OCI-M2 (cell line): ENCODE data around the gene RELN.

ENCODE experiments used
- DNase-seq: peaks from one replicate; lab custom pipeline; 2025; ENCODE audit not compliant: unreplicated experiment; lab: John Stamatoyannopoulos, UW

The RELN gene

DNA sequence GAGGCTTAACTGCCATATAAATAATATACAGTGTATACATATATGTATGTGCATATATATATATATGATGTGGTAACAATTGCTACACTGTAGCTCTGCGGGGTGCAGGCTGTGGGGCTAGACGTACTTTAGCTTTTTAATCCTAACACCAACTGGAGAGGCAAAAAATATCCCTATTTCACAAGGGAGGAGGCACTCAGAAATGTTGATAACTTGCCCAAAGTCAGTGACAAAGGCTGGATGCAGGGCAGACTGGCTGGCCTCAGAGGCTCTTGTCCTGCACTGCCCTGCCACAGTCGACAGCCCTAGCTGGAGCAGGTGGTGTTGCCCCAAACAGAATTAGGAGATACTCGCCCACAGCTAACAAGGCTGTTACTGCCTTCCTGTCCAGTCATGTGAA lies 1.5 kb upstream of the RELN start:
- no peak for DNase-seq

DNA sequence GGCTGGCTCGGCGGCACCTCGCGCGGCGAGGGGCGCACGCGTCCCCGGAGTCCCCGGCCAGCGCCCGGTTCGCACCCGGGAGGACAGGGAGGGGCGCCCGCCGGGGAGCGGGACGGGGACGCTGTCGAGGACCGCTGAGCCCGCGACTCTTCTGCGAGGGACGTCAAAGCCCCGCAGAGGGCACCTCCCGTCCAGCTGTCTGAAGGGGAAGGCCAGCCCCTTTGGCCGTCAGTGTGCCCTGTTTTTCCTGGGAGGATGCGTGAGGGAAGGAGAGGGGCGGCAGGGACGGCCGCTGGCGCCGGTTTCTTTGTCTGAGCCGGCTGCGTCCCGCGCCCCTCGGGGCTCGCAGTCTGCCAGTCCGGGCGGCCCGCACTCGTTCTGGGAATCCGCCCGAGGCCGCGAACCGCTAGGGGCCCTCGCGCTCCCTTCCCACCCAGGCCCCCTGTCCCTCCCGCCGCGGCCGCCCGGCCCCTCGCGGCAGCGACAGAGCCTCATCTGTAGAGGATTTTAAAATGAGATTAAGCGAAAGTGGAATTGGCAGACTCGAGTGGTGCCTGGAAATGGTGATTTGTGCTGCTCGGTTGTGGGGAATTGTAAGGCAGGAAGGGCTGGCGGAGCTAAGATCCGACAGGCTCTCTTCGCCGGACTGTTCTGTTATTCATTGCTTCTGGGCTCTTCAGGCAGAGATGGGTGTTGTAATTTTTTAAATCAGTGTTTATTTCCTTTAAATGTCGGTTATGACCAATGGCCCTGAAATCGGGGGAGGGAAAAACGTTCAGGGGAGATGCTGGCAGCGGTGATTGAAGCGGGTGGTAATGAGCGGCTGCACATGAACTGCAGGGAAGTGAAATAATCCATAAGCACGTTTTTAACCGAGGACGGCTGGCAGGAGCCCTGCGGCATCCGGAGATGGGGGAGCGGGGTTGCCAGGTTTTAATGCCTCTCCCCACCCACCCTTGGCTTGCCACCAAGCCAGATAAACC lies 618 bp upstream of the RELN start:
- DNase-seq, result no peak

DNA sequence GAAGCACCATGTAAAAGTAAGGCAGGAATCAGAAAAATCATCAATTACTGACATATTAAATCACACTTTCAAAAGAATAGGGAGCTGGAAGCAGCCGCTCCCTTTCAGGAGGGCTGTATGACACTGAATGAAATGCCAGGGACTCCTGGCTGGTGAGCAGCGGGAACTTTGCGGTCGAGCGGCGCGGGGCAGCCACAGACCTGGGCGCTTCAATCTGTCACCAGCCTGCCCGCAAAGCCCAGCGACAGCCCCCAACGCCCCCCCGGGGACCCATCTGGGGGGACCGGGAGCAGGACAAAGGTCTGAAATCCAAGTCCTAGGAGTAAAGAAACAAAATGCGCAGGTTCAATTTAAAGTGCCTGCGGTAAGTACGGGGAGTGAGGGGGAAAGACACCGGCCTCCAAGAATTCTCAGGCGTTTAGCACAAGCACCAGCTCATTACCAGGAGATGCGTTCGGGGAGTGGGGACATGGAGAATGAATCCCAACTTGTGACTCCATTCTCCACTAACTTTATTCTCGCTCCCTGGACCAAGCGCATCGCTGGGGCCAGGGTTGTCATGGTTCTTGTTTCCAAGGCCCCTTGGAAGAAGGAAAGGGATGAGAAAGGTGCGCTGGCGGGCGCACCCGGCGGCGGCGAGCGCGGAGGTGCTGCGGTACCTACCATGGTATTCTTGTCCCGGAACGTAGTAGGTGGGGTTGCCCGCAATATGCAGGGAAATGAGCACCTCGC lies 824 bp downstream of the RELN start:
- no peak for DNase-seq

DNA sequence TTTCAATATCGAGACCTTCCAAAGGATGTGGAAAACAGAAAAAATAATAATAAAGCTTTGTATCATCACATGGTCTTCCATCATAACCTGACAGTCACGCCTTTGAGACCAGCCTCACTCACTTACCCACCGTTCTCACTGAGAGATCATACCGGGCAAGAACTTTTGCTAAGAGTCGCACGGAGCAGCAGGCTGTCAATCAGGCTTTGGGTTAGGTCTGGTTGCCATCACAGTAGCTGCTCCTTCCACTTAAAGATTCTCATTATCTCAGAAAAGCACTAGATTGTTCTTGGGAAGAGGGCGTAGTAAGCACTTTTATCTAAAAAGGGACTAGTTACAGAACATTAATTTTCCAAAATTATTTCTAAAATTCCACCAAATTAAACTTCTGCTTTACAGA lies 2.0 kb downstream of the RELN start:
- DNase-seq, result no peak

GRCh38 chr7:103985565-103986126 lies 3.8 kb downstream of the RELN start:
- DNase-seq, result no peak

DNA sequence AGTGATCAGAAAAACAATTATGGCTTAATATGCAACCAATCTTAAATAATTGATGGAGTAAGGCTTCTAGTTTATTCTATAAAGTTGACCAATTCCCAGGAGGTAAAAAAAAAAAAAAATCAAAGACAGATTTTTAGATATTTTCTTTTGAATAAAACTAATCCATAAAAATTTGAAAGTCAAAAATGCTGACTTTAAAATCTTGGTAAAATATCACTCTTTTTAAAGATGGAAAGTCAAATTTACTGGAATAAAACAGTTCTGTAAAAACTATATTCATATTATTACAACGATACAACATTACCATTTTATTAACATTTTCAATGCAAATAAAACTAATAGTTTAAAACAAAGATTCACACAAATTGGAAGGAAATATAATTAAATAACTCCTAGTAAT lies 5.4 kb downstream of the RELN start:
- DNase-seq, result no peak

DNA sequence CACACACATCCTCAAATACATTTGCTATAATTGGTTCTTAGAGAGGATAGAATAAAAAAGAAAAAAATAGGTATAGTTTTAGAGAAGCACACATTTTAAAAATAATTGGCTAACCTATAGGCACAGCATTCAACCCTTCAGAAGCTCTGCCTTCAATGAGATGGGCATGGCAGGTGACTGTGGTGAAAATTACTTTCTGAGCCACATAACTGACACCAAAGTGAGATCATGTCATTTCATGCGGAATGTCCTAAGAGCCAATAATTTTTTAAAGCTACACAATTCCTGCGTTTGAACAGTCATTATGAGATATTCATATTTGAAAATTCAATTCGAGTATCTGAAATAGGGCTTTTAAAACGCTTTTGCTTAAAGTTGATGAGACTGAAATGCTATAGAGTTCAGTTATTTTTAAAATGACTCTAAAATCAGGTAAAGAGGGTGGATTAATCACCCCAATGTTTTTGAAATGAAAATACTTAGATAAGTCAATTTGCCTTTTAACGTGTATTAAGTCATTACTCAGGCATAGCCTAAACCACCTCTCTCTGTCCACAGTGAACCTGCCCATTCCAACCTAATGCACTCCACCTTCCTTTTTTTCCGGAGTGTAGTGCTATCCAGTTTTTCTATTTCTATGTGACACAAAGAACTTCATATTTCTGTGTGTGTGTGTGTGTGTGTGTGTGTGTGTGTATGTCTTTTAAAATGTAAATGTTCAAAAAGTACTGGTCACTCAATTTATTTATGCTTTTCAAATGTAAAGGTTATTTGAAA lies 6.1 kb downstream of the RELN start:
- DNase-seq, result no peak

- no peak for DNase-seq
Observed at GRCh38 chr7:103981003-103981423, 8.4 kb downstream of the RELN start.

GRCh38 chr7:103972779-103973434 lies 16.6 kb downstream of the RELN start:
- DNase-seq, result no peak

- no peak for DNase-seq
Observed at GRCh38 chr7:103967401-103967800, 22.1 kb downstream of the RELN start.

GRCh38 chr7:103966593-103967277 lies 22.7 kb downstream of the RELN start:
- no peak for DNase-seq

GRCh38 chr7:103964269-103964668 lies 25.2 kb downstream of the RELN start:
- DNase-seq, result no peak

DNA sequence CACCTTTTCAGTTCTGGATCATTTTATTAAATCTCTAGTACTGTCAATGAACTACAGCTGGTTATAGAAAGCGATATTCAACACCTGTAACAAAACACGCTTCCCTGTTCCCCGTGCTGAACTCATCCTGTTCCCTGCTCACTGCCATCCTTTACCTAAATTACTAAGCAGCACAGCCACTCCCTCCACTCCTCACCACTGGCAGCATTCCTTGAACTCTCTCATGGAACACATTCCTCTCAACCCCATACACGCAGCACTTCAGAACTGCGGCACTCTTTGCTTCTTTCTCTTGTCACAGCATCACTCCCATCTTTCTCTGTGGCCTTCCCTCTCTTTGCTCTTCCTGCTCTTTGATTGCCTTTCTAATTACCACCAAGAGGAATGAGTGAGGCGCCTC lies 27.4 kb downstream of the RELN start:
- no peak for DNase-seq

DNA sequence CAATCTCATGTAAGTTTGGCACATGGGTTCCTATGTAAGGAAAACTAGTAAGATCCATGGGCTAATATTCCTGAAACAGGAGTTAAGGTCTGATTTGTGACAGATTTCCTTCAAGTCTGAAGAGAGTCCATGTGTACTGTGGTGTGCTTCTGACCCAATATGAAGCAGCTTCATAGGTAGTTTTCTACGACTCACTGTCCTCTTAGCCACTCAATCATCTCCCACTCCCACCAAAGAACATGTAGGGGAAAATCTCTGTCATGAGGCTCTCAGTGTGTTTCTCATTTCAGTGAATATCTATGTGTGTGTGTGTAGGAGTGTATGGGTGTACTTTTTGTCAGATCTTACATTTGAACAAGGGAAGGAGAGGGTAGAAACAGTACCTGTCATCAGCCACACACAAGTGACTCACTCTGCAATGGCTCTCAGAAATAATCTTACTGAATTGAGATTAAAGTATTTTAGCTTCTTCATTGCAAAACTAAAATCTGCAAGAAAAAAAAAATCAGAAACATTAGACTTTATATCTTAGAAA lies 31.1 kb downstream of the RELN start:
- DNase-seq, result no peak

DNA sequence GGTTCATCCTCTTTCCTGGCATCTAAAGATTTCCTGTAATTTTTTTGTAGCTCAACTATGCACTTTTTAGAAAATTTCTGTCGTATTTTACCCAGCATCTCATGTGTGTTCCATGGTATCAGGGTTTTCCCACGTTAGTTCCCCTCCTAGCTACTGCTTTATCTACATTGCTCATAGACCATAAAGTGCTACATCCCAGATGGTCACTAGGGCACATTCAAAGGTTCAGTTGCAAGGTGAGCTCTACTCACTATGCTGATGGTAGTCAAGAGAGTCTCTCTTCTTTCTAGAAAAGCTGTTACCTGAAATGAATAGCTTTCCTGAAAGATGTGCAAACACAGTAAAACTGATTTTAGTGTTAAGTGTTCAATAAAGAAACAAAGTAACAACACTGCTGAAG lies 33.5 kb downstream of the RELN start:
- DNase-seq, result no peak

GRCh38 chr7:103952408-103952807 lies 37.0 kb downstream of the RELN start:
- DNase-seq, result no peak

DNA sequence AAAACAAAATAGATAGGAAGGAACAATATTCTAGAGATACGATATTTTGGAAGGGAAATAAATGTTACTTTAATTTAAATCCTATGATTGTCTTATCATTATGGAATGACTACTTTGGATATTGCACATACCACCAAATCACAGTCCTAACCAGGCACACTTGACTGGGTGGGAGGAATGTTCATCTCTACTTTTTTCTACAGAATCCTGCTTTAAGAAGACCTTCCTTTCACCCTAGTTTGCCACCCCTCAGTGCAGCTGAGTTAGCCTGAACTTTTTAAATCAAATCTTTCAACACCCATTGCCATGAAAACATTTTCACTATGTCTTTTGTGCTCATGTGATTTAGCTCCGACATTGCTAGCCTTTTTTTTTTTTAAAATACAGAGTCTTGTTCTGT lies 38.1 kb downstream of the RELN start:
- no peak for DNase-seq

DNA sequence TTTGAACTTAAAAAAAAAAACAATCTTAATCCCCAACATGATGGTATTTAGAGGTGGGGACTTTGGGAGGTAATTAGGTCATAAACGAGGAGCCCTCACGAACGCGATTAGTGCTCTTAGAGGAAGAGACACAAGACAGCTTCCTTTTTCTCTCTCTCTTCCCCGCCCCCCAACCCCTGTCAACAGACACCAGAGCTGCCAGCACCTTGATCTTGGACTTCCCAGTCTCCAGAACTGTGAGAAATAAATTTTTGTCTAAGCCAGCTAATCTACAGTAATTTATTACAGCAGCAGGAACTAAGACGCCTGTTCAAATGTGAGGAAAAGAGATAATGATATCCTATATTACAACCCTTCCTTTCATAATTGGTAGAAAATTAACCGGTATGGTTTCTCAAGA lies 40.1 kb downstream of the RELN start:
- DNase-seq, result no peak

GRCh38 chr7:103947026-103947655 lies 42.3 kb downstream of the RELN start:
- DNase-seq, result no peak
